K562 (cell line): ENCODE data around the gene TBC1D2. TPM values are rescaled to one million over a fixed set of nuclear protein-coding genes. Genes with fewer than 3 reads are reported as not detected.

ENCODE experiments used
- ATF7 ChIP-seq: fragments of 450-650 bp; IDR thresholded peaks from 2 replicates; pipeline ENCODE4 v1.7.1; 2014; ENCODE audit warnings: mild to moderate bottlenecking, moderate library complexity
- CBFA2T3 ChIP-seq: fragments of 450-650 bp; IDR thresholded peaks from 2 replicates; pipeline ENCODE4 v1.6.1; 2017
- MCM7 ChIP-seq, 2 experiments: fragments of 450-650 bp; IDR thresholded peaks; 2 replicates each; pipeline ENCODE4 v1.6.1; 2016 to 2018
- ZNF699 ChIP-seq: fragments of 250-450 bp; sonication (Bioruptor Pico); IDR thresholded peaks from 2 replicates; pipeline ENCODE4 v1.8.0; 2021; ENCODE audit warnings: mild to moderate bottlenecking, moderate library complexity; ENCODE audit not compliant: insufficient replicate concordance
- polyA plus RNA-seq, 8 experiments: library from polyadenylated mRNA; depleted of rRNA in 4 of 8; stranded (reverse) in 5 of 8; unstranded in 3 of 8; fragments of >200 nt; fragmentation: Nextera tagmentation in 2 of 8; fragmentation: Illumina TruSeq in 1 of 8; extraction: Ambion mirVana in 2 of 8; extraction: Trizol in 1 of 8; gene quantifications; 2 replicates each; pipeline versions ENCODE4 v1.2.1 to v1.2.3, GENCODE V29; 2011 to 2014; ENCODE audit warnings: inconsistent platforms in 1 of 8, missing spikeins in 1 of 8
- total RNA-seq, 7 experiments: library from RNA; depleted of rRNA in 6 of 7; stranded (reverse); fragments of >200 nt in 6 of 7; fragmentation: Illumina TruSeq in 2 of 7; extraction: Trizol in 2 of 7; gene quantifications; 2 replicates each; pipeline versions ENCODE4 v1.2.1 to v1.2.3, GENCODE V29; 2011 to 2021; ENCODE audit warnings: low replicate concordance in 1 of 7
- TF ChIP-seq, protein P1 (sequence below), 2 experiments: fragments of 450-650 bp in 1 of 2; sonication (generic) in 1 of 2; formaldehyde crosslinking in 1 of 2; IDR thresholded peaks; 2 replicates each; pipeline versions ENCODE4 v1.7.1 to v1.9.0; 2016 to 2022; ENCODE audit warnings: inconsistent platforms in 1 of 2, mild to moderate bottlenecking in 1 of 2, missing genetic modification reagents in 1 of 2
- TF ChIP-seq, protein P2 (sequence below), 2 experiments: fragments of 450-650 bp; formaldehyde crosslinking in 1 of 2; IDR thresholded peaks; 2 replicates each; pipeline versions ENCODE4 v1.4.0 to v1.6.1; 2014 to 2020; ENCODE audit warnings: mild to moderate bottlenecking in 2 of 2, borderline replicate concordance in 1 of 2, low read depth in 1 of 2
- TF ChIP-seq, protein P3 (sequence below): fragments of 250-450 bp; sonication (Bioruptor Pico); IDR thresholded peaks from 2 replicates; pipeline ENCODE4 v1.8.0; 2021; ENCODE audit warnings: borderline replicate concordance, mild to moderate bottlenecking, moderate library complexity; ENCODE audit not compliant: poor library complexity, severe bottlenecking

The TBC1D2 gene
- total and polyA plus RNA-seq, 9 of the 15 experiments (the other 6 are each of a cell fraction or from before 2014, with no cell fraction given), result 0.10 to 7.0 (median 2.5) TPM

DNA sequence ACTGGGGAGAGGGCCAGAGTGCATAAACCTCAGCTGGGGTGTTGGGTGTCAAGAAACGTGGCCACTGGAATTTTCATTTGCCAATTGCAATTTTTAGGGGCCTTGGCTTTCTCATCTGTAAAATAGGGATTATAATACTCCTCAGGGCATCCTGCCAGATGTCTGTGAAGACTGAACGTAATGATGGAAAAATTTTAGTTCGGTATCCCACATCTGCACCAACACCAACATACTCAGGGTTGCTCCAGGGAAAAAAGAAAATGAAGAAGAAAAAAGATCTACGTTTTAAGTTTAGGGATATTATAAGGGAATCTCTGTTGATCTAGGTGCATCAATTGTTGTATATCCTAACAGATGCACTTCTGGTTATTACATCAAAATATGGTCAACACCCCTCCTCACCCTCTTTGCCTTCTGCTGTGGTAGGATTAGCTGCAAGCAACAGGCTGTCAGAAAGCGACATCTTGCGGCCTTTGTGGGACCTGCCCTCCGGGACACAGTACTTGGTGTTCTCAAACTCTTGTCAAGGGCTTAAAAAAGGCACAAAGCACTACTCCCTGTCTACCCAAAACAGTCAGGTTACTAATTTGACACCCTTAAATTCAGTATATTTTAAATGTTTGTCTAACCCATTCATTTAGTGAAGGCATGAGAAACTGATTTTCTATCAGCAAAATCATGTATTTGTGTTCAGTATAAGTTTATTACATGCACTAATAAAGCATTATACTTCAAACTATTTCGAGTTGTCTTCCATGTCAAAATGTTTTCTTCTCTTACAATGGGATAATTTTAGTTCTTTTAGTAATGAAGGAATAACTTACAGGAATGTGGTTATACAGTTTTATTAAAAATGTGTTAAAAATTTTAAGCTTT lies 8.3 kb upstream of the TBC1D2 start (continued):
- TF ChIP-seq, protein P1, sequence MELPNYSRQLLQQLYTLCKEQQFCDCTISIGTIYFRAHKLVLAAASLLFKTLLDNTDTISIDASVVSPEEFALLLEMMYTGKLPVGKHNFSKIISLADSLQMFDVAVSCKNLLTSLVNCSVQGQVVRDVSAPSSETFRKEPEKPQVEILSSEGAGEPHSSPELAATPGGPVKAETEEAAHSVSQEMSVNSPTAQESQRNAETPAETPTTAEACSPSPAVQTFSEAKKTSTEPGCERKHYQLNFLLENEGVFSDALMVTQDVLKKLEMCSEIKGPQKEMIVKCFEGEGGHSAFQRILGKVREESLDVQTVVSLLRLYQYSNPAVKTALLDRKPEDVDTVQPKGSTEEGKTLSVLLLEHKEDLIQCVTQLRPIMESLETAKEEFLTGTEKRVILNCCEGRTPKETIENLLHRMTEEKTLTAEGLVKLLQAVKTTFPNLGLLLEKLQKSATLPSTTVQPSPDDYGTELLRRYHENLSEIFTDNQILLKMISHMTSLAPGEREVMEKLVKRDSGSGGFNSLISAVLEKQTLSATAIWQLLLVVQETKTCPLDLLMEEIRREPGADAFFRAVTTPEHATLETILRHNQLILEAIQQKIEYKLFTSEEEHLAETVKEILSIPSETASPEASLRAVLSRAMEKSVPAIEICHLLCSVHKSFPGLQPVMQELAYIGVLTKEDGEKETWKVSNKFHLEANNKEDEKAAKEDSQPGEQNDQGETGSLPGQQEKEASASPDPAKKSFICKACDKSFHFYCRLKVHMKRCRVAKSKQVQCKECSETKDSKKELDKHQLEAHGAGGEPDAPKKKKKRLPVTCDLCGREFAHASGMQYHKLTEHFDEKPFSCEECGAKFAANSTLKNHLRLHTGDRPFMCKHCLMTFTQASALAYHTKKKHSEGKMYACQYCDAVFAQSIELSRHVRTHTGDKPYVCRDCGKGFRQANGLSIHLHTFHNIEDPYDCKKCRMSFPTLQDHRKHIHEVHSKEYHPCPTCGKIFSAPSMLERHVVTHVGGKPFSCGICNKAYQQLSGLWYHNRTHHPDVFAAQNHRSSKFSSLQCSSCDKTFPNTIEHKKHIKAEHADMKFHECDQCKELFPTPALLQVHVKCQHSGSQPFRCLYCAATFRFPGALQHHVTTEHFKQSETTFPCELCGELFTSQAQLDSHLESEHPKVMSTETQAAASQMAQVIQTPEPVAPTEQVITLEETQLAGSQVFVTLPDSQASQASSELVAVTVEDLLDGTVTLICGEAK (IDR thresholded peaks at IDR 0.05), result 0 out of 2 replicates have a peak, but pooled peaks have one; percentile 60
- TF ChIP-seq, protein P1 (CRISPR knock-in tag; IDR thresholded peaks at IDR 0.05), result no peak
- TF ChIP-seq ATF7 (peak; percentile 30; the same call in 1 of the 2 replicates), CBFA2T3 (peak; percentile 9; the same call in 1 of the 2 replicates), MCM7 (IDR thresholded peaks at IDR 0.05) (no peak), ZNF699 (CRISPR knock-in tag) (no peak)
- TF ChIP-seq, protein P2, sequence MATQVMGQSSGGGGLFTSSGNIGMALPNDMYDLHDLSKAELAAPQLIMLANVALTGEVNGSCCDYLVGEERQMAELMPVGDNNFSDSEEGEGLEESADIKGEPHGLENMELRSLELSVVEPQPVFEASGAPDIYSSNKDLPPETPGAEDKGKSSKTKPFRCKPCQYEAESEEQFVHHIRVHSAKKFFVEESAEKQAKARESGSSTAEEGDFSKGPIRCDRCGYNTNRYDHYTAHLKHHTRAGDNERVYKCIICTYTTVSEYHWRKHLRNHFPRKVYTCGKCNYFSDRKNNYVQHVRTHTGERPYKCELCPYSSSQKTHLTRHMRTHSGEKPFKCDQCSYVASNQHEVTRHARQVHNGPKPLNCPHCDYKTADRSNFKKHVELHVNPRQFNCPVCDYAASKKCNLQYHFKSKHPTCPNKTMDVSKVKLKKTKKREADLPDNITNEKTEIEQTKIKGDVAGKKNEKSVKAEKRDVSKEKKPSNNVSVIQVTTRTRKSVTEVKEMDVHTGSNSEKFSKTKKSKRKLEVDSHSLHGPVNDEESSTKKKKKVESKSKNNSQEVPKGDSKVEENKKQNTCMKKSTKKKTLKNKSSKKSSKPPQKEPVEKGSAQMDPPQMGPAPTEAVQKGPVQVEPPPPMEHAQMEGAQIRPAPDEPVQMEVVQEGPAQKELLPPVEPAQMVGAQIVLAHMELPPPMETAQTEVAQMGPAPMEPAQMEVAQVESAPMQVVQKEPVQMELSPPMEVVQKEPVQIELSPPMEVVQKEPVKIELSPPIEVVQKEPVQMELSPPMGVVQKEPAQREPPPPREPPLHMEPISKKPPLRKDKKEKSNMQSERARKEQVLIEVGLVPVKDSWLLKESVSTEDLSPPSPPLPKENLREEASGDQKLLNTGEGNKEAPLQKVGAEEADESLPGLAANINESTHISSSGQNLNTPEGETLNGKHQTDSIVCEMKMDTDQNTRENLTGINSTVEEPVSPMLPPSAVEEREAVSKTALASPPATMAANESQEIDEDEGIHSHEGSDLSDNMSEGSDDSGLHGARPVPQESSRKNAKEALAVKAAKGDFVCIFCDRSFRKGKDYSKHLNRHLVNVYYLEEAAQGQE (IDR thresholded peaks at IDR 0.05; ENCODE audit: borderline replicate concordance), result peak; percentile 94
- TF ChIP-seq, protein P2 (CRISPR knock-in tag; IDR thresholded peaks at IDR 0.05; ENCODE audit: low read depth), result no peak
- TF ChIP-seq, protein P3, sequence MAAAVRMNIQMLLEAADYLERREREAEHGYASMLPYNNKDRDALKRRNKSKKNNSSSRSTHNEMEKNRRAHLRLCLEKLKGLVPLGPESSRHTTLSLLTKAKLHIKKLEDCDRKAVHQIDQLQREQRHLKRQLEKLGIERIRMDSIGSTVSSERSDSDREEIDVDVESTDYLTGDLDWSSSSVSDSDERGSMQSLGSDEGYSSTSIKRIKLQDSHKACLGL (CRISPR knock-in tag), result no peak
